HG02642 (cell line): ENCODE data around the gene HSPB7.
"Not testable (repeated sequence)": the region's sequence is repeated elsewhere in the genome, so short reads cannot be mapped to it uniquely, and the experiment has no call there.

Experiments used
- ATAC-seq: cut with Tn5 transposase; IDR thresholded peaks from one replicate; pipeline ENCODE4 v1.9.1; 2021; ENCODE audit warnings: mild to moderate bottlenecking; ENCODE audit not compliant: unreplicated experiment, poor library complexity

HSPB7 gene

DNA sequence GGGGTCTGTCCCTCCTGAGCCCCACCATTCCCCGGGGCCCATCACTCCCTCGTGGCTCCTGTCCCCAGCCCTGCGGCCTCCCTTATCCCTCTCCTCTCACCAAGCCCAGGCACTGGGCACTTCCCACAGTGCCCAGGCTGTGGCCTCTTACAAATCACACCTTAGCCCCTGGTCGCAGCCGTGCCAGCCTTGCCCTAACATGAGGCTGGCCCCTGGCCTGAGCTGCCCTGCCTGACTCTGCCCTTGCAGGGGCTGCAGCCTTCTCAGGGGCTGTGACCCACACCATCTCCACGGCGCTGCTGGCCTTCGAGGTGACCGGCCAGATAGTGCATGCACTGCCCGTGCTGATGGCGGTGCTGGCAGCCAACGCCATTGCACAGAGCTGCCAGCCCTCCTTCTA, 34.1 kb upstream of the HSPB7 start:
- not testable (repeated sequence) for ATAC-seq

DNA sequence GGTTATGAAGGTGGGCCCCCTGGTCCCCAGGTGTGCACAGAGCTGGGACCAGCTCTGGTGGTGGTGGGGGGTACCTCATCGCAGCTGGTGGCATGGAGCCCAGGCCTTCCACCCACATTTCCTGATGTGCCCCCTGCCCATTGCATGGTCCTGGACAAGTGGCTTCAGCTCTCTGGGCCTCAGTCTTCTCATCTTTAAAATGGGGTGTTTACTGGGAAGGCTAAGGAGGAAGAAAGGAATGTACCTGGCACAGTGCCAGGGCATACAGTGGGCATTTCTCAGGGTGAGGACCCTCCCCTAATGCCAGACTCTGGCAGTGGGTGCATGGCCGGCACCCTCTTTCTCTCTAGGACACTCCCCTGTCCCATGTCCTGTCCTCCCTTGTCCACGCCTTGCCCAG, 33.2 kb upstream of the HSPB7 start:
- no peak for ATAC-seq

- ATAC-seq = no peak
Observed at GRCh38 chr1:16050328-16050727, 32.5 kb upstream of the HSPB7 start.

GRCh38 chr1:16048573-16049189, 30.8 kb upstream of the HSPB7 start:
- no peak for ATAC-seq

GRCh38 chr1:16047791-16048475, 30.1 kb upstream of the HSPB7 start:
- ATAC-seq = no peak

- ATAC-seq = no peak
Observed at GRCh38 chr1:16046842-16047241, 29.0 kb upstream of the HSPB7 start.

- no peak for ATAC-seq
Observed at GRCh38 chr1:16043950-16044349, 26.1 kb upstream of the HSPB7 start.

- no peak for ATAC-seq
Observed at GRCh38 chr1:16043521-16043920, 25.7 kb upstream of the HSPB7 start, which contains the start of gene CLCNKB. Gene CLCNKB, plus strand, starts transcription at chr1:16043782. Its CDS starts 711 bp downstream, at chr1:16044493.

- not testable (repeated sequence) for ATAC-seq
Observed at GRCh38 chr1:16042654-16043053, 24.8 kb upstream of the HSPB7 start.

DNA sequence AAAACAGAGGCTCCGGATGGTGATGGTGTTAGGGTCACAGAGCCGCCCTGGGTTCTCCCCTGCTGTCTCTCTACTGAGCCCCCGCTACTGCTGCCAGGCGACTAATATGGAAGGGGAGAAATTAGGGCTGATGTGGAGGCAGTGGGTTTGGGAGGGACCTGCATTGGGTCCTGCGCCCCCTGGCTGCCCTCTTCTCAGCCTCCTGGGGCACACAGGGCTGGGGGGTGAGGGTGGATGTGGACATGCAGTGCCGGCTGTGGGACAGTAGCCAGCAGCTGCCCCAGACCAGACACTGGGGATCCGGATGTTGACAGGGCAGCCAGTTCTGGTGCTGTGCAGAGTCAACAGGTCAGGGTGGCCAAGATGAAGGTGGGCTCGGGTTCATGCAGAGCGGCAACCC, 24.3 kb upstream of the HSPB7 start:
- ATAC-seq = no peak

DNA sequence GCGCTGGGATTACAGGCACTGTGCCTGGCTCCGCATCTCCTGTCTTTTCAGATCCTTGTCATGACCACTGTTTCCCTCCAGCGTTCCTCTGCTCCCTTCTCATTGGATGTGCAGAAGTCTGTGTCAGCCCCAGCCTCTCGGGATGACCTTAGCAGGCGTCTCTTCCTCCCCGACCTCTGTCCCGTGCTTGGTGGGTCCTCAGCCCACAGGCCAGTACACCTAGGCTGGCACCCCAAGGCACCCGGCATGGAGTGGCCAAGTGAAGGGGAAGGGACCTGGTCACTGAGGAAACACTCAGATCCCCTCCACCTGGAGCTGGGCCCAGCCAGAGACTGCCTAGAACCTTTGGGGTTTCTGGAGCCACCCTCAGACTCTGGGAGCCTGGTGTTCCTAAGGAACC, 23.4 kb upstream of the HSPB7 start:
- ATAC-seq = no peak

GRCh38 chr1:16039871-16040270, 22.0 kb upstream of the HSPB7 start:
- not testable (repeated sequence) for ATAC-seq

GRCh38 chr1:16038620-16038912, 20.7 kb upstream of the HSPB7 start:
- no peak for ATAC-seq

DNA sequence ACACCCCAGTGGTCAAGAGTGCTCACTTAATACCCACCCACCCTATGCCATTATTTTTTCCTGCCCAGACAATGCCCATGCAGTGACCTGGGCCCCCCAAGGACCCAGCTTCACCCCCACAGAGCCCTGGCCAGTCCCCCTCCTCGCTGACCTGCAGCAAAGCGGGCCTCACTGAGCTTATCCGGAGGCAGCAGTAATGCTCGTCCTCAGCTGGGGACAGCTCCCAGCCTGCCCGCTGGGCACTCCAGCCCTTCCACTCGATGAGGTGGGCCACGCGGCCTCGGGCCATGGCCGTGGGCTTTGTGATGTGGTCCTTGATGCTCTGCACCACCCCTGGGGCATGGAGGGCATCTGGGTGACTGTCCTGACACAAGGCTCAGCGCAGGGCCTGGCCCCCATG, 18.6 kb upstream of the HSPB7 start:
- ATAC-seq = not testable (repeated sequence)

DNA sequence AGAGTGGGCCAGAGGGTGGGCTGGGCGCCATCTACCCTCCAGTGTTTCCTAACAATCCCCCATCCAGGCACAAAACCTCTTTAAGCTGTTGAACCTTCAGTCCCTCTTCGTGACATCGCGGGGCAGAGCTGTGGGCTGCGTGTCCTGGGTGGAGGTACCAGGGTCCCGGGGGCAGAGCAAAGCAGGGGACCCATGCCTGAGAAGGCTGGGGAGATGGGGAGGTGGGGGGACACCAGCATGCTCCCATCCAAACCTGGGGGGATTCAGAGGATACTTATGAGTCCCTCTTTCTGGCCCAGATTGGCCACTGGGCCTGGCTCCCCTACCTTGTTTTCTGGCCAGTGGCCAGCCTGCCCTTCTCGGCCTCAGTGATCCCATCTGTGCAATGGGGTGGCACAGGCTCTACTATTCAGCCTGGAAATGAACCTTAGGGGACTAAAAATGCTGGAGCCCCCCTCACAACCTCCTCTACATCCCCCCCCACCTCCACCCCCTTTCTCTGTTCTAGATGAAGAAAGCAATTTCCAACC, 15.3 kb upstream of the HSPB7 start:
- ATAC-seq = not testable (repeated sequence)

GRCh38 chr1:16032388-16033102, 14.7 kb upstream of the HSPB7 start:
- peak; percentile 67 for ATAC-seq

DNA sequence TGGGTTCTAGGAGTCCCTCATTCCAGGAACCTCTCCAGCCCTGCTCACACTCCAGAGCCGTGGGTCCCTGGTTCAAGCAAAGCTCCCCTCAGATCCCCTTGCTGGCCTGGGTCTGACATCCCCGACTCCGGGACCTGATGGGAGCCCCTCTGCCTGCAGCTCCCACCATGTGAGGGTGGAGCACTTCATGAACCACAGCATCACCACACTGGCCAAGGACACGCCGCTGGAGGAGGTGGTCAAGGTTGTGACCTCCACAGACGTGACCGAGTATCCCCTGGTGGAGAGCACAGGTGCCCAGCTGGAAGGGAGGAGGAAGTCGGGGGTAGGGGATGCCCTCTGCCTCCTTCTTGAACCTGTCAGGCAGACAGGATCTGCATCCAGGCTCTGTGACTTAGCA, 13.7 kb upstream of the HSPB7 start:
- ATAC-seq = no peak

GRCh38 chr1:16029288-16029687, 11.4 kb upstream of the HSPB7 start:
- ATAC-seq = no peak

DNA sequence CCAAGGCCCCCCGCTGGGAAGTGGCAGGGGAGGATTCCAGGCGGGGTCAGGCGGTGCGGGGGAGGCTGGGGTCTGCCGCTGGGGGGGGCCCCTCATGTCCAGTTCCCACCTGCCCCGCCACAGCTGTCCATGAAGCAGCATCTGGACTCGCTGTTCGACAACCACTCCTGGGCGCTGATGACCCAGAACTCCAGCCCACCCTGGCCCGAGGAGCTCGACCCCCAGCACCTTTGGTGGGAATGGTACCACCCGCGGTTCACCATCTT, 11.1 kb upstream of the HSPB7 start:
- ATAC-seq = not testable (repeated sequence)

DNA sequence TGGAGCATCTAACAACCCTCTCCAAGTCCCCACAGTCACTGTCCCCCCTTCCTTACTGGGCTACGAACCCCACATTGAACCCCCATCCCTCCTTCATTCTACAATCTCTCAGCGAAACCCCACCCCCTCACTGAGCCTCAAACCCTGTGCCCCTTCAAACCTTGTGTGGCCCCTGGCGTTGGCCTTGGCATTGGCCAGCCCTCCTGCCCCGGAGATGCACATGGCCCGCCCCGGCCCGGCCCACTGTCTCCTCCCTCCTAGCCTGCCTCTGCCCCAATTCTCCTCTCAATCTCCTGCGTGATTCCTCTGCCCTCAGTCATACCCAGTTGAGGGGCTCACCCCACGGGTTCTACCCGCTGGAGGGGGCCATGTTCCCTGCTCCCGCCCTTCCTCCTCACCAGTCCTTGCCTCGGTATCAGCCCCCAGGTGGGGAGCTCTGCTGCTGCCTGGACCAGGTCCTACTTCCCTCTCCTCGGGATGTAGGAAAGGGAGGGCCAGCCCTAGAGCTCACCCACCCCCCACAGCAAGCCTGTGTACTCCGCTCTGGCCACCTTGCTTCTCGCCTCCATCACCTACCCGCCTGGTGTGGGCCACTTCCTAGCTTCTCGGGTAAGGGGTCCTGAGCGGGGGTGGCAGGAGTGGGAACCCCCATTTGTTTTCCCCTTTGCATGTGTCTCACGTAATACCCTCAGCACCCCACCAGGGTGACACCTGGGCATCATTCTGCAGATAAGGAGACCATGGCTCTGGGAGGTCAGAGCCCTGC, 10.6 kb upstream of the HSPB7 start:
- ATAC-seq = no peak
